ENCODE measurements around the gene NOP56.
A peak's percentile ranks its signal among the peaks of the same experiment; 100 is the strongest.
"Not testable (repeated sequence)": the region's sequence is repeated elsewhere in the genome, so short reads cannot be mapped to it uniquely, and the experiment has no call there.

The NOP56 gene

GRCh38 chr20:2655331-2656116 lies 3.1 kb downstream of the NOP56 start:
- no peak overlapping the region; the same call in 1 of the 2 replicates for H3K4me3 ChIP-seq (ENCODE audit: low read length)
- no peak for TF ChIP-seq ZNF274 (IDR thresholded peaks at IDR 0.05; ENCODE audit: low read depth, low read length)

- TF ChIP-seq ZNF274 (IDR thresholded peaks at IDR 0.05; ENCODE audit: low read depth, low read length) = no peak
- H3K4me3 ChIP-seq (ENCODE audit: low read length) = no peak overlapping the region
These were observed 4.2 kb downstream of the NOP56 start for GRCh38 chr20:2656471-2657117.

- H3K4me3 ChIP-seq (ENCODE audit: low read length) = no peak overlapping the region
- TF ChIP-seq ZNF274 (IDR thresholded peaks at IDR 0.05; ENCODE audit: low read depth, low read length) = no peak
These were observed 4.8 kb downstream of the NOP56 start for GRCh38 chr20:2657241-2657640.

GRCh38 chr20:2657674-2658073 lies 5.2 kb downstream of the NOP56 start:
- no peak overlapping the region for H3K4me3 ChIP-seq (ENCODE audit: low read length)
- no peak for TF ChIP-seq ZNF274 (IDR thresholded peaks at IDR 0.05; ENCODE audit: low read depth, low read length)

- no peak overlapping the region for H3K4me3 ChIP-seq (ENCODE audit: low read length)
- TF ChIP-seq ZNF274 (IDR thresholded peaks at IDR 0.05; ENCODE audit: low read depth, low read length) = no peak
These were observed 6.3 kb downstream of the NOP56 start for GRCh38 chr20:2658414-2659354.

- no peak overlapping the region for H3K4me3 ChIP-seq (ENCODE audit: low read length)
- no peak for TF ChIP-seq ZNF274 (IDR thresholded peaks at IDR 0.05; ENCODE audit: low read depth, low read length)
These were observed 7.1 kb downstream of the NOP56 start for GRCh38 chr20:2659547-2659946.

GRCh38 chr20:2663364-2663886 lies 11.0 kb downstream of the NOP56 start:
- peak overlapping the region; percentile 84 for H3K4me3 ChIP-seq (ENCODE audit: low read length)
- TF ChIP-seq ZNF274 (IDR thresholded peaks at IDR 0.05; ENCODE audit: low read depth, low read length) = no peak

GRCh38 chr20:2663887-2664719 lies 11.7 kb downstream of the NOP56 start, which contains the start of gene IDH3B:
TSS of gene IDH3B (minus strand) at chr20:2664216. CDS start at chr20:2664188, 28 bp downstream.
- H3K4me3 ChIP-seq (ENCODE audit: low read length) = peak within 1 kb of the TSS; percentile 84
- no peak for TF ChIP-seq ZNF274 (IDR thresholded peaks at IDR 0.05; ENCODE audit: low read depth, low read length)

- no peak overlapping the region for H3K4me3 ChIP-seq (ENCODE audit: low read length)
- no peak for TF ChIP-seq ZNF274 (IDR thresholded peaks at IDR 0.05; ENCODE audit: low read depth, low read length)
These were observed 19.5 kb downstream of the NOP56 start for GRCh38 chr20:2671977-2672376.

GRCh38 chr20:2672446-2672845 lies 20.0 kb downstream of the NOP56 start:
- no peak overlapping the region for H3K4me3 ChIP-seq (ENCODE audit: low read length)
- TF ChIP-seq ZNF274 (IDR thresholded peaks at IDR 0.05; ENCODE audit: low read depth, low read length) = no peak

GRCh38 chr20:2673453-2673852 lies 21.0 kb downstream of the NOP56 start:
- H3K4me3 ChIP-seq (ENCODE audit: low read length) = no peak overlapping the region
- no peak for TF ChIP-seq ZNF274 (IDR thresholded peaks at IDR 0.05; ENCODE audit: low read depth, low read length)

GRCh38 chr20:2680046-2680445 lies 27.6 kb downstream of the NOP56 start:
- no peak overlapping the region for H3K4me3 ChIP-seq (ENCODE audit: low read length)
- no peak for TF ChIP-seq ZNF274 (IDR thresholded peaks at IDR 0.05; ENCODE audit: low read depth, low read length)

GRCh38 chr20:2682040-2682439 lies 29.6 kb downstream of the NOP56 start:
- not testable (repeated sequence) for H3K4me3 ChIP-seq (ENCODE audit: low read length)

GRCh38 chr20:2684817-2685216 lies 32.4 kb downstream of the NOP56 start:
- H3K4me3 ChIP-seq (ENCODE audit: low read length) = not testable (repeated sequence)

All from GM08714 (cell line).